ENCODE measurements around the gene DCUN1D2.

The DCUN1D2 gene

DNA sequence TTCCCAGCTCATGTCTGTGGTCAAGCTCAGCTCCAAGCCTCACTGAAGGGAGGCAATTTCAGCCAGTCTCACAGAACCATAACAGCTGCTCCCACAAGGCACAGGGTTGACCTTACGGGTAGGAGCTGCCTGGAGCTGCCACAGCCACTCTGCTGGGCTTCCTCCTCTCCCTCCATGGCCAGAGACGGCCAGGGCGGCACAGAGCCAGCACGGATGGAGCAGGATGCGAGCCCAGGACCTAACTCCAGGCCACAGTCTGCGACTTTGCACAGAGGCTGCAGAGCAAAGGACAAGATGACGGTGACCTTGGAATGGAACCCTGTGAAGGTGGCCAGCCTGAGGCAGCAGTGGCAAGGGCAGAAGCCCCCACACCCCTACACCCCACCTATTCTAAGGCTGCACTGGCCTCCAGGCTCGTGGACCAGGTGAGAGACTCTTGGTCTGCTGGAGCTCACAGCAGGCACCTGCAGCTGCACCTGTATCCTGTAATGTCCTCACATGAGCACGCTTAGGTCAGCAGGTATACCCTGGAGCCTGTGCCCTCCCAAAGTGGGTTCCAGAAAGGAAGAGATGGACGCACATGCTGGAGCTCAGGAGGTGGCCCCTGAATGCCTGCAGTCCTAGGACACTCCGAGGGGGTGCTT is 66.9 kb downstream of the DCUN1D2 start:
- DNase-seq (ENCODE audit: low read depth): no peak
- TF ChIP-seq, protein P1, sequence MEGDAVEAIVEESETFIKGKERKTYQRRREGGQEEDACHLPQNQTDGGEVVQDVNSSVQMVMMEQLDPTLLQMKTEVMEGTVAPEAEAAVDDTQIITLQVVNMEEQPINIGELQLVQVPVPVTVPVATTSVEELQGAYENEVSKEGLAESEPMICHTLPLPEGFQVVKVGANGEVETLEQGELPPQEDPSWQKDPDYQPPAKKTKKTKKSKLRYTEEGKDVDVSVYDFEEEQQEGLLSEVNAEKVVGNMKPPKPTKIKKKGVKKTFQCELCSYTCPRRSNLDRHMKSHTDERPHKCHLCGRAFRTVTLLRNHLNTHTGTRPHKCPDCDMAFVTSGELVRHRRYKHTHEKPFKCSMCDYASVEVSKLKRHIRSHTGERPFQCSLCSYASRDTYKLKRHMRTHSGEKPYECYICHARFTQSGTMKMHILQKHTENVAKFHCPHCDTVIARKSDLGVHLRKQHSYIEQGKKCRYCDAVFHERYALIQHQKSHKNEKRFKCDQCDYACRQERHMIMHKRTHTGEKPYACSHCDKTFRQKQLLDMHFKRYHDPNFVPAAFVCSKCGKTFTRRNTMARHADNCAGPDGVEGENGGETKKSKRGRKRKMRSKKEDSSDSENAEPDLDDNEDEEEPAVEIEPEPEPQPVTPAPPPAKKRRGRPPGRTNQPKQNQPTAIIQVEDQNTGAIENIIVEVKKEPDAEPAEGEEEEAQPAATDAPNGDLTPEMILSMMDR (IDR thresholded peaks at IDR 0.05; ENCODE audit: low read length, missing control alignments): no peak
- no peak overlapping the region for H3K4me3 ChIP-seq (replicated peaks; ENCODE audit: low read depth, low read length)

- DNase-seq (ENCODE audit: low read depth): no peak
- TF ChIP-seq, protein P1 (IDR thresholded peaks at IDR 0.05; ENCODE audit: low read length, missing control alignments): no peak
- H3K4me3 ChIP-seq (replicated peaks; ENCODE audit: low read depth, low read length): no peak overlapping the region
Observed at GRCh38 chr13:113422807-113423519, 67.5 kb downstream of the DCUN1D2 start.

DNA sequence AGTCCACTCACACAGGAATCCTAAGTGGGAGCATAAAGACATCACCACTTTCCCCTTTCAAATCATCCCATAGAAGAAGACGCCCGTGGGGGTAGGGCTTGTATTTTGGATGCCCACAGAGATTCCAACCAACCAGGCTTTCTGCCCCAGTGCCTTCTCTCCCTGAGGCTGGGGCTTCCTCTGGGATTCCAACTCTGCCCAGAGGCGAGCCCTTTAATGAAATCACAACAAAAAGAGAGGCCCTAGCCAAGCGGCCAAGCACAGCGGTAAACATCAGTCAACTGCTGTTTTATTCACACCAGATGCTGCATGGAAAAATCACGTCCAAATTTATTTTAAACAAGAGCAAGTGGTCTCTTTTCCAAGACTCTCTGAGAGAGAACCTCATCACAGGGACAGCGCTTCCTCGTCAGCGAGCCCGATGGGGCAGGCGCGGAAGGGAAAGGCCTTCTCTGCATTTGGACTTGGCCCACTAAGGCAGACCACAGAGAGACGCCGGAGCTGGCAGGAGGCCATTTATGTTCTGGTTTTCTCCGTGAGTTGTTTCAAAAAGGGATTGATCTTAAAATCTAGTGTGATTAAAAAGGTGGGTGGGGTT is 68.7 kb downstream of the DCUN1D2 start:
- DNase-seq (ENCODE audit: low read depth): peak; percentile 10
- H3K4me3 ChIP-seq (replicated peaks; ENCODE audit: low read depth, low read length): no peak overlapping the region
- TF ChIP-seq, protein P1 (IDR thresholded peaks at IDR 0.05; ENCODE audit: low read length, missing control alignments): no peak

- no peak for DNase-seq (ENCODE audit: low read depth)
- TF ChIP-seq, protein P1 (IDR thresholded peaks at IDR 0.05; ENCODE audit: low read length, missing control alignments): no peak
Observed at GRCh38 chr13:113420833-113421600, 69.5 kb downstream of the DCUN1D2 start.

GRCh38 chr13:113420232-113420631 is 70.3 kb downstream of the DCUN1D2 start:
- TF ChIP-seq, protein P1 (IDR thresholded peaks at IDR 0.05; ENCODE audit: low read length, missing control alignments): no peak
- no peak for DNase-seq (ENCODE audit: low read depth)
- H3K4me3 ChIP-seq (replicated peaks; ENCODE audit: low read depth, low read length): no peak overlapping the region

More at GRCh38 chr13:113420833-113421600, 69.5 kb downstream of the DCUN1D2 start:
- no peak overlapping the region for H3K4me3 ChIP-seq (replicated peaks; ENCODE audit: low read depth, low read length)

GRCh38 chr13:113419531-113420193 is 70.8 kb downstream of the DCUN1D2 start:
- no peak for DNase-seq (ENCODE audit: low read depth)
- TF ChIP-seq, protein P1 (IDR thresholded peaks at IDR 0.05; ENCODE audit: low read length, missing control alignments): no peak
- no peak overlapping the region for H3K4me3 ChIP-seq (replicated peaks; ENCODE audit: low read depth, low read length)

Measured in fibroblast of pulmonary artery (primary cell).